ENCODE measurements around the gene RERE. TPM values are rescaled to one million over a fixed set of nuclear protein-coding genes. Genes with fewer than 3 reads are reported as not detected.
A peak's percentile ranks its signal among the peaks of the same experiment; 100 is the strongest.
"Not testable (repeated sequence)": the region's sequence is repeated elsewhere in the genome, so short reads cannot be mapped to it uniquely, and the experiment has no call there.

Gene RERE
- total RNA-seq, 1 experiment from 2014 or later: 10.3 TPM

DNA sequence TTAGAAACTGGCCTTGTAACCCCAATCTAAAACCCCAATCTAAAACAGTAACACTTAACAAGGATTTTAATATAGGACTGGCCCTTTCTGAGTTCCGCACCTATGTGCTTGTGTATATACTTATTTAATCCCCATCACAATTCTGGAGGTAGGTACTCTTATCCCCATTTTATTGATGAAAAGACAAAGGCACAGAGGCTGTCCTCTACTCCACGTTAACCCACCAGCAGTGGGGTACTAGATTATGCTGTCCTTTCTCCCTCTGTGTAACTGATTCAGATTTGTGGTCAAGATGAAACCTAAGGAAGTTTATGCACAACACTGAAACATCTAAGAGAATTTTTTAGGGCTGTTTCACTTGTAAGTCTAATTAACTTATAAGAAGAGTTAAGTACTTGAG lies 175.3 kb downstream of the RERE start:
- DNase-seq (ENCODE audit: low read depth): no peak

DNA sequence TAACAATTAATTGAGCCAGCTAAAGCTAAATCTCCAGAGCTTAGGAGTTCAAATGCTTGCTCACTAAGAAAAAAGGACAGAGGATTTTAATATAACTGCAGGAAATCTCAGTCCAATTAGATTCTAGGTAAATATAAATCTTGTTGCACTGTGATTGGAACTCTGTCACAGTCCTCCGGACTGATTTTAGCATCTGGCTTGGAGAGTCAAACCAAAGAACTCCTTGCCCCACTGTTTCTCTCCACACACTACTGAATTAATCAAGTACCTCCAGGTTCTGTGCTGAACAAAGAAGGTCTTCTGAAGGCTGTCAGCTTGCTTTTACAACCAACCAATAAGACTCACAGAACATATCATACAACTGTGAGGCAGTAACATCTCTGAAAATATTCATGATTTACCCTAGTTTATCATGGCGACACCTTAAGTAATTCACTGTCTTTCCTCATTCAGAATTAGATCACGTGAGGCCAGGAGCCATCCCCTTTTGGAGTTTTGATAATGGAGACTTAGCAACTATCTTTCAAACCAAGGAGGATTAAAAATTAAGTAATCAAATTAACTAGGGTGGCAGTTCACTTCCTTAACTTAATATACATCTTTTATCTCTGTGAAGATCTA lies 176.0 kb downstream of the RERE start:
- DNase-seq (ENCODE audit: low read depth): no peak

GRCh38 chr1:8640950-8641349 lies 176.5 kb downstream of the RERE start:
- no peak for DNase-seq (ENCODE audit: low read depth)

GRCh38 chr1:8639148-8639547 lies 178.3 kb downstream of the RERE start:
- no peak for DNase-seq (ENCODE audit: low read depth)

DNA sequence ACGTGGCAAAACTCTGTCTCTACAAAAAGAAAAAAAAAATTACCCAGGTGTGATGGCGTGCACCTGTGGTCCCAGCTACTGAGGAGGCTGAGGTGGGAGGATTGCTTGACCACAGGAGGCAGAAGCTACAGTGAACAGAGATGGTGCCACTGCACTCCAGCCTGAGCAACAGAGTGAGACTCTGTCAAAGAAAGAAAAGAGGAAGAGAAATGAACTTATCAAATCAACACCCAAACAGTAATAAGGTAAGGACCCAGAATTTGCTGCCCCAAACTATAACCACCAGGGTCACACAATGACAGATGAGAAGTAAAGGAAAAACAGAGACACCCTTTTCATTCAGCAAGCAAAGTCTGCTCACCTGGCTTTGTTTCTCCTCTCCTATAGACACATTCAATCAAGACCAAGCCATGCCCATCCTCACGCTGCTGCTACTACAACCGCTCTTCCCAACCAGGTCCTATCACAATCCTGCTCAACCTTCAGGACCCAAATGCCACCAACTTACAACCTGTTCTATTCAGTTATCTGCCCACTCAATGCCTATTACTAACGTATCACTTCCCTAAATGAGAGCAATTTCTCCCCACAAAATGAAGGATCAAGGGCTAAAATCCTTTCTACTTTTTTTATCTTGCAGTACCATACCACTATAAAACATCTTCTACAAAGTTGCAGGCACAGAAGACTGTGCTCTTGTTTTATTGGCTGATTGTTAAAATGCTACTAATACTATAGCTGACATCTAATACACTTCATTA lies 183.5 kb downstream of the RERE start:
- no peak for DNase-seq (ENCODE audit: low read depth)

- DNase-seq (ENCODE audit: low read depth): no peak
Observed at GRCh38 chr1:8632102-8632501, 185.3 kb downstream of the RERE start.

DNA sequence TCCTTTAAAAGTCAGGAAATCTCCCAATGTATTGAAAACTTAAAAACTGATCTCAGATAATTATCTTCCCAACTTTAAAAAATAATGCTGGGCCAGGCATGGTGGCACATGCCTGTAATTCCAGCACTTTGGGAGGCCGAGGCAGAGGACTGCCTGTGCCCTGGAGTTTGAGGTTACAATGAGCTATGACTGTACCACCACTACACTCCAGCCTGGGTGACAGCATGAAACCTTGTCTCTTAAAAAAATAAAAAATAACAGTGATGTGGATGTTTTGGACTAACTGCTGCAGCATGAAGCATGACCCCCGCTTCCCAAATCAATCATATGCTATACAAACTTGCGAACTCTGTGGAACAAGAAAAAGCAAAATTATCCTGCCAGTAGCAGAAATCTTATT lies 186.3 kb downstream of the RERE start:
- no peak for DNase-seq (ENCODE audit: low read depth)

- DNase-seq (ENCODE audit: low read depth): no peak
Observed at GRCh38 chr1:8629241-8630091, 188.0 kb downstream of the RERE start.

DNA sequence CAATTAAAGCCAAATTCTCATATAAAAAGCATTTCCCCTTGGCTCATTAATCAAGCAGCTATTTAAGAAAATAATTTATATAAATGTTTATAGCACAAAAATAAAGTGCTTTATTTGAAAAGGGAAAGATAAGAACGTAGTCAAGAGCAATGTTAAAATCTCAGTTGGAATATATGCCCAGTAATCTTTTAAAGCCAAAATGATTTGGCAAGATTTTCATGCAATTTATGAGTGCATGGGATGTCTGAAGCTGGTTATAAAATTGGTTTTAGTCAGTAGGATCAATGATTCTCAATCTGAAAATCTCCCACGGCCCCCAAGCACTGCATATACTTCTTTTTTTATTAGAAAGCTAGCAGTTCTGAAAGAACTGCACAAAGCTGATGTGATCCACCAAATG lies 188.8 kb downstream of the RERE start:
- DNase-seq (ENCODE audit: low read depth): no peak

DNA sequence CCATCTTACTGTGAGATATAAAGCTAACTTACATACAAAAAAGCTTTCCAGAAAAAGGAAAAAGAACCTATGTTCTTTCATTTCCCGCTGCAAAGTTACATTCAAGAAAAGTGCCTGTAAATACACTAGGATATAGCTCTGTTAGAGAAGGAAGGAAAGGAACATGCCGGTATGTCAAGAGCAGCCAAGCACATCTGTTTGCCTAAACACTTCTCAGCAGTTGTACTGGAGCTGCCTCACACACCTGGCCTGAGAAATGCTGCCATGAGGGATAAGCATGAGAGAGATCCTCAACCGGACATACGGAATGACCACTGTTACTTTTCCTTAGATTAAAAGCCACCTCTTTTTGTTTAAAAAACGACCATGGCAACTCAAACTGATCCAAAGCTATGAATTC lies 189.7 kb downstream of the RERE start:
- no peak for DNase-seq (ENCODE audit: low read depth)

GRCh38 chr1:8625981-8626898 lies 191.2 kb downstream of the RERE start:
- peak; percentile 95 for DNase-seq (ENCODE audit: low read depth)

GRCh38 chr1:8625491-8625890 lies 191.9 kb downstream of the RERE start:
- no peak for DNase-seq (ENCODE audit: low read depth)

- not testable (repeated sequence) for DNase-seq (ENCODE audit: low read depth)
Observed at GRCh38 chr1:8623651-8624192, 193.7 kb downstream of the RERE start.

GRCh38 chr1:8621785-8622348 lies 195.6 kb downstream of the RERE start:
- not testable (repeated sequence) for DNase-seq (ENCODE audit: low read depth)

- DNase-seq (ENCODE audit: low read depth): not testable (repeated sequence)
Observed at GRCh38 chr1:8621034-8621582, 196.3 kb downstream of the RERE start.

- DNase-seq (ENCODE audit: low read depth): not testable (repeated sequence)
Observed at GRCh38 chr1:8619917-8620502, 197.4 kb downstream of the RERE start.

DNA sequence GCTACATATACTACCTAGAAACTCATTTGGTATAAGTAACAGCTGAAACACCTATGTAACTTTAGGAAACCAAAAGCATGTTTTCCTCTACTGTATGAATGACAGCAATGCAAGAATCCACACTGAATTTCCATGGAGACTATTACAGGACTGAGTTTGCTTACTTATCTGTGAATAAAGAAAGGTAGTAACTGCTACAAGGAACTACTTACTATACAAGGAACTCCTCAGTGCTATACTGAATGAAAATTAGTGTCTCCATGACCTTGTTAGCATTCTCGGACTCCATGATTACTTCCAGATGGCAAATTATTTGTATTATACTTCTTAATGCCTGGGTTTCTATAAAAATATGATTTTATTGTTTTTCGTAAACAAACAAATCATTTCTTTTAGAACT lies 198.0 kb downstream of the RERE start:
- not testable (repeated sequence) for DNase-seq (ENCODE audit: low read depth)

DNA sequence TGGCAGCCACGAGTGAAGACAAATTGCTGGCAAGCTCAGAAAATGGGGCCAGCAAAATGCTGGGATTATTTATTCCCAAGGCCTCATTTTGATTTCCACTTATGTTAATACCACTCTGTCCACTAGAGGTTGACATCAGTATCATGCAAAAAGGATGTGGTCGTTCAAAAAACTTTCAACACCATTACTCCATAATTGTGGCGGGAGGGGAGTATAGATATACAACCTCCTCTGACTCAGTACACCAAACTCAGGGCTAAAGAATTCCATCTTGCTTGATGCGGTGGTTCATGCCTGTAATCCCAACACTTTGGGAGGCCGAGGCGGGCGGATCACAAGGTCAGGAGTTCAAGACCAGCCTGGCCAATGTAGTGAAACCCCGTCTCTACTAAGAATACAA lies 200.6 kb downstream of the RERE start:
- peak; percentile 84 for DNase-seq (ENCODE audit: low read depth)

- DNase-seq (ENCODE audit: low read depth): not testable (repeated sequence)
Observed at GRCh38 chr1:8611634-8612515, 205.6 kb downstream of the RERE start.

All from RPMI7951 (cell line).